WTC11 (cell line): ENCODE results near the gene ZDHHC14. TPM values are rescaled to one million over a fixed set of nuclear protein-coding genes. Genes with fewer than 3 reads are reported as not detected.
A peak's percentile ranks its signal among the peaks of the same experiment; 100 is the strongest.

Source experiments
- ATAC-seq: fragments of 200-7000 bp; cut with Tn5 transposase; 2 replicates; pipeline ENCODE4 v1.10.0; 2021; ENCODE audit warnings: mild to moderate bottlenecking, moderate library complexity
- CTCF ChIA-PET: fragments of 300-600 bp; sonication (Branson Sonifier 250); formaldehyde crosslinking; loops from one replicate; lab custom pipeline; 2021; ENCODE audit warnings: antibody characterized with exemption; lab: Charles Lee
- POLR2A ChIA-PET: fragments of 350-600 bp; sonication (Branson Sonifier 250); formaldehyde crosslinking; loops from one replicate; lab custom pipeline; 2021; ENCODE audit warnings: antibody characterized with exemption; lab: Charles Lee
- DNase-seq: peaks from one replicate; pipeline ENCODE4 v3.0.0; 2021; ENCODE audit warnings: low spot score
- H3K27ac Mint-ChIP-seq: 2 replicates; pipeline ENCODE4 v1.8.0; 2021; ENCODE audit warnings: mixed read lengths
- H3K27me3 Mint-ChIP-seq: 2 replicates; pipeline ENCODE4 v1.8.0; 2021; ENCODE audit warnings: low read depth, mild to moderate bottlenecking, moderate library complexity, mixed read lengths
- H3K36me3 Mint-ChIP-seq: 2 replicates; pipeline ENCODE4 v1.8.0; 2021; ENCODE audit warnings: mixed read lengths
- H3K4me1 Mint-ChIP-seq: 2 replicates; pipeline ENCODE4 v1.8.0; 2022; ENCODE audit warnings: mixed read lengths
- H3K4me3 Mint-ChIP-seq: 2 replicates; pipeline ENCODE4 v1.8.0; 2021; ENCODE audit warnings: mild to moderate bottlenecking, moderate library complexity, mixed read lengths
- H3K9me3 Mint-ChIP-seq: 2 replicates; pipeline ENCODE4 v1.8.0; 2021; ENCODE audit warnings: mixed read lengths
- AFF4 ChIP-seq: sonication (generic); formaldehyde crosslinking; IDR thresholded peaks from 2 replicates; pipeline ENCODE4 v1.8.1; 2023; ENCODE audit warnings: mild to moderate bottlenecking, missing genetic modification reagents, borderline replicate concordance
- E2F4 ChIP-seq: sonication (generic); formaldehyde crosslinking; IDR thresholded peaks from 2 replicates; pipeline ENCODE4 v1.8.1; 2022; ENCODE audit warnings: low read depth, mild to moderate bottlenecking, moderate library complexity, missing genetic modification reagents, borderline replicate concordance
- E2F5 ChIP-seq: sonication (generic); formaldehyde crosslinking; IDR thresholded peaks from 2 replicates; pipeline ENCODE4 v1.8.1; 2022; ENCODE audit warnings: mild to moderate bottlenecking, moderate library complexity, missing genetic modification reagents
- ELF4 ChIP-seq: sonication (generic); formaldehyde crosslinking; IDR thresholded peaks from 2 replicates; pipeline ENCODE4 v1.8.1; 2022; ENCODE audit warnings: low read depth, mild to moderate bottlenecking, moderate library complexity, missing genetic modification reagents
- FOXJ3 ChIP-seq: sonication (generic); formaldehyde crosslinking; IDR thresholded peaks from 2 replicates; pipeline ENCODE4 v1.9.0; 2021; ENCODE audit warnings: missing genetic modification reagents, mild to moderate bottlenecking, borderline replicate concordance
- FOXK1 ChIP-seq: sonication (generic); formaldehyde crosslinking; IDR thresholded peaks from 2 replicates; pipeline ENCODE4 v1.8.0; 2022; ENCODE audit warnings: mild to moderate bottlenecking, moderate library complexity, missing genetic modification reagents
- GRHL2 ChIP-seq: fragments of 250-450 bp; sonication (Bioruptor Pico); IDR thresholded peaks from 2 replicates; pipeline ENCODE4 v1.8.0; 2022; ENCODE audit warnings: mild to moderate bottlenecking, moderate library complexity; ENCODE audit not compliant: insufficient replicate concordance, severe bottlenecking
- KAT7 ChIP-seq: sonication (generic); formaldehyde crosslinking; IDR thresholded peaks from 2 replicates; pipeline ENCODE4 v1.8.1; 2023; ENCODE audit warnings: missing genetic modification reagents, mild to moderate bottlenecking, borderline replicate concordance
- MLX ChIP-seq: sonication (generic); formaldehyde crosslinking; IDR thresholded peaks from 2 replicates; pipeline ENCODE4 v1.8.1; 2023; ENCODE audit warnings: mild to moderate bottlenecking, missing genetic modification reagents, moderate library complexity
- NR3C1 ChIP-seq: sonication (generic); formaldehyde crosslinking; conservative IDR thresholded peaks from 2 replicates; pipeline ENCODE4 v1.8.1; 2023; ENCODE audit warnings: low read depth, mild to moderate bottlenecking, missing genetic modification reagents
- PRRX2 ChIP-seq: fragments of 250-450 bp; sonication (Bioruptor Pico); IDR thresholded peaks from 2 replicates; pipeline ENCODE4 v1.8.0; 2021; ENCODE audit warnings: mild to moderate bottlenecking
- TCF7 ChIP-seq: sonication (generic); formaldehyde crosslinking; IDR thresholded peaks from 2 replicates; pipeline ENCODE4 v1.8.0; 2022; ENCODE audit warnings: mild to moderate bottlenecking, low read depth, missing genetic modification reagents, moderate library complexity
- ZNF121 ChIP-seq: sonication (generic); formaldehyde crosslinking; IDR thresholded peaks from 2 replicates; pipeline ENCODE4 v1.8.0; 2023; ENCODE audit warnings: missing genetic modification reagents
- ZNF232 ChIP-seq: sonication (generic); formaldehyde crosslinking; IDR thresholded peaks from 2 replicates; pipeline ENCODE4 v1.8.0; 2022; ENCODE audit warnings: mild to moderate bottlenecking, missing genetic modification reagents
- ZNF317 ChIP-seq: sonication (generic); formaldehyde crosslinking; IDR thresholded peaks from 2 replicates; pipeline ENCODE4 v1.8.1; 2023; ENCODE audit warnings: low read depth, mild to moderate bottlenecking, moderate library complexity, missing genetic modification reagents, borderline replicate concordance
- ZNF423 ChIP-seq: fragments of 250-450 bp; sonication (Bioruptor Pico); IDR thresholded peaks from 2 replicates; pipeline ENCODE4 v2.1.2; 2022; ENCODE audit warnings: mild to moderate bottlenecking, moderate library complexity
- ZNF425 ChIP-seq: fragments of 250-450 bp; sonication (Bioruptor Pico); conservative IDR thresholded peaks from 2 replicates; pipeline ENCODE4 v1.9.0; 2021; ENCODE audit warnings: mild to moderate bottlenecking
- ZNF512 ChIP-seq: sonication (generic); formaldehyde crosslinking; IDR thresholded peaks from 2 replicates; pipeline ENCODE4 v1.8.1; 2022; ENCODE audit warnings: missing genetic modification reagents, borderline replicate concordance
- total RNA-seq: library from RNA; stranded (reverse); gene quantifications from 3 replicates; pipeline ENCODE4 v1.2.3, GENCODE V29; 2021

Gene ZDHHC14
- total RNA-seq, 1 experiment from 2014 or later: 6.6 TPM

- CTCF ChIA-PET: no interaction called here
- Mint-ChIP-seq H3K4me1 (peaks cover 14% of the 10 kb centered on the region), H3K27me3 (peaks cover 15% of the 10 kb centered on the region), H3K27ac (no peak overlapping the region), H3K36me3 (no peaks in the 10 kb centered on the region), H3K9me3 (no peaks in the 10 kb centered on the region), H3K4me3 (no peak overlapping the region)
- ATAC-seq: peak; percentile 18
- no peak for DNase-seq
- POLR2A ChIA-PET: no interaction called here
- TF ChIP-seq TCF7 (CRISPR knock-in tag): no peak
- TF ChIP-seq NR3C1: no peak
- no peak for TF ChIP-seq FOXJ3 (CRISPR knock-in tag)
- TF ChIP-seq ZNF121 (CRISPR knock-in tag): no peak
- TF ChIP-seq E2F5 (CRISPR knock-in tag): no peak
Measured at GRCh38 chr6:157374889-157375443, 6.0 kb upstream of the ZDHHC14 start.

GRCh38 chr6:157376241-157376640 lies 4.7 kb upstream of the ZDHHC14 start:
- DNase-seq: no peak
- Mint-ChIP-seq H3K4me3 (no peak overlapping the region), H3K27me3 (peaks cover 15% of the 10 kb centered on the region), H3K9me3 (no peaks in the 10 kb centered on the region), H3K4me1 (peaks cover 14% of the 10 kb centered on the region), H3K36me3 (no peaks in the 10 kb centered on the region), H3K27ac (no peak overlapping the region)
- TF ChIP-seq PRRX2 (CRISPR knock-in tag): no peak
- TF ChIP-seq AFF4 (CRISPR knock-in tag): no peak
- TF ChIP-seq GRHL2 (CRISPR knock-in tag): no peak
- TF ChIP-seq ZNF317 (CRISPR knock-in tag): no peak
- TF ChIP-seq KAT7 (CRISPR knock-in tag): no peak
- TF ChIP-seq E2F4 (CRISPR knock-in tag): no peak
- no peak for TF ChIP-seq ZNF512 (CRISPR knock-in tag)
- no peak for TF ChIP-seq MLX (CRISPR knock-in tag)
- no peak for TF ChIP-seq ELF4 (CRISPR knock-in tag)
- no peak for TF ChIP-seq NR3C1
- no peak for TF ChIP-seq ZNF423 (CRISPR knock-in tag)
- no peak for TF ChIP-seq ZNF425 (CRISPR knock-in tag)
- TF ChIP-seq FOXK1 (CRISPR knock-in tag): no peak
- TF ChIP-seq ZNF232 (CRISPR knock-in tag): no peak
- no peak for ATAC-seq
- CTCF ChIA-PET: no interaction called here
- POLR2A ChIA-PET: no interaction called here
